ENCODE data around the gene IMPG1. TPM values are rescaled to one million over a fixed set of nuclear protein-coding genes. Genes with fewer than 3 reads are reported as not detected.

The IMPG1 gene
- total RNA-seq, result not detected in 2 replicates

GRCh38 chr6:76072562-76072961 lies at the start of gene IMPG1:
Gene IMPG1 (minus strand): TSS chr6:76072662. CDS start chr6:76072488, 174 bp downstream.
- intact Hi-C loops (cut with micrococcal nuclease), result no loop called here

- intact Hi-C loops (cut with micrococcal nuclease), result no loop called here
Observed at GRCh38 chr6:76120302-76120701, 47.8 kb upstream of the IMPG1 start.

- intact Hi-C loops (cut with micrococcal nuclease), result no loop called here
Observed at GRCh38 chr6:76073281-76073680, 819 bp upstream of the IMPG1 start.

GRCh38 chr6:76057469-76057868 lies 15.0 kb downstream of the IMPG1 start:
- intact Hi-C loops (cut with micrococcal nuclease), result no loop called here

- intact Hi-C loops (cut with micrococcal nuclease), result no loop called here
Observed at GRCh38 chr6:76052314-76052713, 20.1 kb downstream of the IMPG1 start.

- intact Hi-C loops (cut with micrococcal nuclease), result no loop called here
Observed at GRCh38 chr6:76043690-76044089, 28.8 kb downstream of the IMPG1 start.

GRCh38 chr6:76035713-76036112 lies 36.7 kb downstream of the IMPG1 start:
- intact Hi-C loops (cut with micrococcal nuclease), result no loop called here

- intact Hi-C loops (cut with micrococcal nuclease), result no loop called here
Observed at GRCh38 chr6:76026101-76026500, 46.4 kb downstream of the IMPG1 start.

- intact Hi-C loops (cut with micrococcal nuclease), result no loop called here
Observed at GRCh38 chr6:76014626-76015530, 57.6 kb downstream of the IMPG1 start.

GRCh38 chr6:76004202-76004601 lies 68.3 kb downstream of the IMPG1 start:
- intact Hi-C loops (cut with micrococcal nuclease), result no loop called here

GRCh38 chr6:76003686-76004085 lies 68.8 kb downstream of the IMPG1 start:
- intact Hi-C loops (cut with micrococcal nuclease), result no loop called here

- intact Hi-C loops (cut with micrococcal nuclease), result no loop called here
Observed at GRCh38 chr6:76003113-76003512, 69.3 kb downstream of the IMPG1 start.

- intact Hi-C loops (cut with micrococcal nuclease), result no loop called here
Observed at GRCh38 chr6:76000629-76001028, 71.8 kb downstream of the IMPG1 start.

GRCh38 chr6:75997696-75998095 lies 74.8 kb downstream of the IMPG1 start:
- intact Hi-C loops (cut with micrococcal nuclease), result no loop called here

- intact Hi-C loops (cut with micrococcal nuclease), result no loop called here
Observed at GRCh38 chr6:75993236-75994162, 79.0 kb downstream of the IMPG1 start.

GRCh38 chr6:75991941-75992340 lies 80.5 kb downstream of the IMPG1 start:
- intact Hi-C loops (cut with micrococcal nuclease), result no loop called here

- intact Hi-C loops (cut with micrococcal nuclease), result no loop called here
Observed at GRCh38 chr6:75986935-75987334, 85.5 kb downstream of the IMPG1 start.

GRCh38 chr6:75975904-75976303 lies 96.6 kb downstream of the IMPG1 start:
- intact Hi-C loops (cut with micrococcal nuclease), result no loop called here

- intact Hi-C loops (cut with micrococcal nuclease), result no loop called here
Observed at GRCh38 chr6:75970093-75970492, 102.4 kb downstream of the IMPG1 start.

GRCh38 chr6:75968143-75968542 lies 104.3 kb downstream of the IMPG1 start:
- intact Hi-C loops (cut with micrococcal nuclease), result no loop called here

GRCh38 chr6:75963569-75963968 lies 108.9 kb downstream of the IMPG1 start:
- intact Hi-C loops (cut with micrococcal nuclease), result no loop called here

- intact Hi-C loops (cut with micrococcal nuclease), result no loop called here
Observed at GRCh38 chr6:75952128-75952527, 120.3 kb downstream of the IMPG1 start.
